IPS-18c (cell line): ENCODE results near the gene PLIN4.
"Not testable (repeated sequence)": the region's sequence is repeated elsewhere in the genome, so short reads cannot be mapped to it uniquely, and the experiment has no call there.

Source experiments
- H3K4me3 ChIP-seq: 2 replicates; pipeline ENCODE4 v1.7.0; 2013; ENCODE audit warnings: low read depth, mild to moderate bottlenecking, low read length, moderate library complexity; ENCODE audit not compliant: insufficient read depth
- H3K9me3 ChIP-seq: one replicate; pipeline ENCODE4 v1.6.1; 2013; ENCODE audit warnings: mild to moderate bottlenecking, low read length, moderate library complexity; ENCODE audit not compliant: control insufficient read depth, insufficient read depth

PLIN4 gene

DNA sequence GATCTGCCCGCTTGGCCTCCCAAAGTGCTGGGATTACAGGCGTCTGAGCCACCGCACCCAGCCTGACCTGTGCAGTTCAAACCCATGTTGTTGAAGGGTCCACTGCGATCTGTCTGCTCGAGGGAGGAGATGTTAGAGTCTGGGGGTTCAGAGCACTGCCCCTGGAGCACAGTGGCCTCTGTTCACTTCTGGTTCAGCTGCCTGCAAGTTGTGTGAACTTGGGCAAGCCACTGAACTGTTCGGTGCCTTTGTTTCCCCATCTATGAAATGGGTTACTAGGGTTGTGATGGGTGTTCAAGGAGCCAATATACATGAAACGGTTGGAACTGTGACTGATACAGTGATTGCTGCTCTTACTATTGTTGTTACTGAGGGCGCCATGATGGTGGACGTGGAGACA, 15.0 kb upstream of the PLIN4 start:
- Histone ChIP-seq H3K4me3 (no peak overlapping the region), H3K9me3 (no peaks in the 10 kb centered on the region)

DNA sequence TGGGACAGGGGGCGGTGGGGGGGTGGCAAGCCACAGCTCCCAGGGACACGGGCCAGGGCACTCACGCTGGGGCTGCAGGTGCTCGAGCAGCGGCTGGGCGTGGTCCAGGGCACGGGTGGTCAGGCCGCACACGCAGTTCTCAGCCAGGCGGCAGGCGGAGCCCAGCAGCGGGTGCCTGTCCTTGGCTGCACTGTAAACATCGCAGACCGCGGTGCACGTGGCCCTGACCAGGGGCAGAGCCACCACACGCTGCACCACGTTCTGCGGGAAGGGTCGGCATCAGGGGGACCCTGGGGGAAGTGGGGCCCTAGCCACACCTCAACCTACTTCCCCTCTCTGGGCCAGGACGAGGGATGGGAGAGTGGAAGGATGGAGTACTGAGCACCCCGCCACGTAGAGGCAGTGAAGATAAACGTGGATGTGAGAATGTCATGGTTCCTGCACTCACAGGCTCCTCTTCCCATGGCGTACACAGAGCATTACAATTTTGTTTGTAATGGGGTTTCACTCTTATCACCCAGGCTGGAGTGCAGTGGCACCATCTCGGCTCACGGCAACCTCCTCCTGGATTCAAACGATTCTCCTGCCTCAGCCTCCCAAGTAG, 13.4 kb upstream of the PLIN4 start:
- Histone ChIP-seq H3K4me3 (no peak overlapping the region), H3K9me3 (no peaks in the 10 kb centered on the region)

DNA sequence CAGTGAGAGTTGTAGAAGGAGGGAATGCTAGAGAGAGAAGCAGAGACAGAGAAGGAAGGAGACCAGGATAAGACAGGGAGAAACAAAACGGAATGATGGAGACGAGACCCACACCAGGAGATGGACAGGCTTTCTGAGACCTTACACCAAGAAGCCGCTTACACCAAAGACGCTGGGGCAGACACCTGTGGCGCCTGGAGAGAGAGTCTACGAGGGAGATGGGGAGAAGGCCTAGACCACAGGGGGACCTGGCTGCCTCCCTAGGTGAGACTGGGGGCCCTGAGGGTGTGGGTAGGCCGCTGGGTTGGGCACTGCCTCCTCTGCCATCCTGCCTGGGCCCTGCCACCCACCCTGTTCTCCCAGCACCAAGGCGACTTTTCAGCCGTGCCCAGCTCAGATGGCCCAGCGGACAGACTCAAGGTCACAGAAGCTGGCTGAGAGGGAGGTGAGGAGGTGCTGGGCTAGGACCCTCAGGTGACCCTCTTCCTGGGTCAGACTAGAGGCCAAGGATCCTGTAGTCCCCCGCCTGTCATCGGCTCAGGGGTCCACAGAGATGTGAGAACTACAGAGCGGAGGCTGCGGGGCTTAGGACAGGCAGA, 11.7 kb upstream of the PLIN4 start:
- H3K4me3 ChIP-seq: no peak overlapping the region
- H3K9me3 ChIP-seq: no peaks in the 10 kb centered on the region

DNA sequence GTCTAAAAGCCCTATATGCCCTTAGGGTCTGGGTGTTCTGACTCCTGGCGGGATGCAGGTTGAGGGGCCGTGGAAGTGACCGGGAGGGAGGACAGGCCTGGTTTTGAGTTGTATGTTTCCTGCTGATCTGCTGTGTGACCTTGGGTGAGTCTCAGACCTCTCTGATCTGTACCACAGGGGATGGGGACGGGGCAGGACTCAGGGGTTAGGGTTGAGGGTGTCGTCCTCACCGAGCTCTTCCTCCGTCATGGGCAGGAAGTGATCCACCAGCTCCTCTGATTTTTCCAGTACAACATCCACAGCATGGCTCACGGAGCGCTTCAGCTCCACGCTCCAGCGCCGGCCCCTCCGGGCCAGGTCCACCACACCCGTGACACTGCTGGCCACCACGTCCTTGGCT, 10.6 kb upstream of the PLIN4 start:
- H3K4me3 ChIP-seq: no peak overlapping the region
- H3K9me3 ChIP-seq: no peaks in the 10 kb centered on the region

DNA sequence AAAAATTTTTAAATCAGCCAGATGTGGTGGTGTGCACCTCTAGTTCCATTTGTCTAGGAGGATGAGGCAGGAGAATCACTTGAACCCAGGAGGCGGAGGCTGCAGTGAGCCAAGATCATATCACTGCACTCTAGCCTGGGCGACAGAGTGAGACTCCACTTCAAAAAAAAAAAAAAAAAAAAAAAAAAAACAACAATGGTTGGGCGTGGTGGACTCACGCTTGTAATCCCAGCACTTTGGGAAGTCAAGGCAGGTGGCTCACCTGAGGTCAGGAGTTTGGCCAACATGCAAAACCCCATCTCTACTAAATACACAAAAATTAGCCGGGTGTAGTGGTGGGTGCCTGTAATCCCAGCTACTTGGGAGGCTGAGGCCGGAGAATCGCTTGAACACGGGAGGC, 9.1 kb upstream of the PLIN4 start:
- not testable (repeated sequence) for H3K9me3 ChIP-seq, H3K4me3 ChIP-seq

DNA sequence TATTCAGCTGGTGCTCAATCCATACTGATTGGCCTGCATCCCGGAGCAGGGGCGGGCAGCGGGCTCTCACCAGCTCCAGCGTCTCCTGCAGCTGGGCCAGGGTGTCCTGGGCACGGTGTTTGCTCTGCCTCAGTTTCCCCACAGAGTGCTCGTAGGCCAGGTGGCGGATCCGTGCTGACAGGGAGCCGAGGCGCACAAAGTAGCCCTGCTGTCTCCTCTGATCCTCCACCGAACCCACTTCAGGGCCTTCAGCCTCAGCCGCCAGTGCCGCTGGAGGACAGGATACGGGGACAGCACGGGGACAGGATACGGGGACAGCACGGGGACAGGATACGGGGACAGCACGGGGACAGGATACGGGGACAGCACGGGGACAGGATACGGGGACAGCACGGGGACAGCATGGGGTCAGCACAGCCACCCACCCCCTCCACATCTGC, 7.3 kb upstream of the PLIN4 start:
- Histone ChIP-seq H3K9me3 (no peaks in the 10 kb centered on the region), H3K4me3 (no peak overlapping the region)

DNA sequence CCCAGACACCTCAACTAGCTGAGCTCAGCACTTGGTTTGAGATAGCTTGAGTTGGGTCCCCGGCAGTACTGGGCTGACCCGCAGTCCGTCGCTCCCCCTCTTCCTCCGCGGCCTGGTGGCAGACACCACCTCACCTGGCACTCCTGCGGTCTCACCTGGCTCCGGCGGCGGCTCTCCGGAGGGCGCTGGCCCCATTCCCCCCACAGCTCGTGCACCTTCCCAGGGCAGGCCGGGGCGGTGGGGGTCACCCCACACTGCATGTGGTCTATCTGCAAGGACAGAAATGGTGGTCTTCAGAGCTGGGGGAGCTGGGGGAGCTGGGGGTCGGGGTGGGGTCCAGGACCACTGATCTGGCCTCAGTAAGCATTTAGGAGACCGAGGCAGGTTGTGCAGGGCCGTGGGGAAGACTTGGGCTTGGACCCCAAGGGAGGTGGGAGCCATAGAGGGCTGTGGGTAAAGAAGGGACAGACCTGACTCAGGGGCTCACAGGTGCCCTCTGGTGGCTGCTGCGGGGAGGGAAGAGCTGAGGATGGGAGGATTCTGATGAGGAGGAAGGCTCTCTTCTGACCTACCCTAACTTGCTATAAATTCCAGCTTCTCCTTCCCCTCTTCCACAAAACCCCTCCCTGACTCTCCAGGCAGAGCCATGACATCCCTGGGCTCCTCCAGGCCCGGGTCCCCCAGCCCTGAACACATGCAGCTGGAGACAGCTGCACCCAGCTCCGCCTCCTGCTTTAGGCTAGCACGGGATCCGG, 6.7 kb upstream of the PLIN4 start:
- Histone ChIP-seq H3K9me3 (no peaks in the 10 kb centered on the region), H3K4me3 (no peak overlapping the region)

DNA sequence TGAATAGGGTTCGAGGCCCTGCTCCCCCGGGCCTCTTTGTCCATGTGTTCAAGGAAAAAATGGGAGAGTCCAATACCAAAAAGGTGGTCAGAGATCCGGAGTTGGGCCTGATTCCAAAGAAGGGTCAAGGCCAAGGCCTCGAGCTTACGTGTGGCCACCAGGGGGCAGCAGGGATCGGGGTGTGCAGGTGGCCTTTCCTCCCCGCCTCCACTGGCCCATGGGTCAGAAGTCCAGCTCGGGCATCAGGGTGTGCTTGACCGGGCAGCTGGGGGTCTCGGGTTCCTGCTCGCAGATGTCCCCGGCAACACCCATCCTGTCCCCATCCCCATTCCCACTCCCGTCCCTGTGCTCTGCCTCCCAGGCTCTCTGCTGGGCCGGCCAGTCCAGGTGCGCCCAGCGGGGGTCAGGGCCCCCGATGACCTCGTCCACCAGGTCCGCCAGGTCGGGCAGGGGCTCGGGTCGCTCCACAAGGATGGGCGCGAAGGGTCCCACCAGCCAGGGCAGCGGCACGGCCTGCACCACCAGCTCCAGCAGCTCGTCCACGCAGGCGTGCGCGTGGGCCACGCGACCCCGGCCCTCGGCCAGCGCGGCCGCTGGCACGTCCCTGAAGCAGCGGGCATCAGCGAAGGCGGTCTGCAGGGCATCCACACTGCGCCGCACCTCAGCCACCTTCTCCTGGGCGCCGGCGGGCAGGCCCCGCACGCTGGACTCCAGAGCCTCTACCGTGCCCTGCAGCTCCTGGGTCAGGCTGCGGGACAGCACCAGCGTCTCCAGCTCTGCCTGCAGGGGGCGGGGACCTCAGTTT, 5.2 kb upstream of the PLIN4 start:
- no peak overlapping the region for H3K4me3 ChIP-seq
- no peaks in the 10 kb centered on the region for H3K9me3 ChIP-seq

DNA sequence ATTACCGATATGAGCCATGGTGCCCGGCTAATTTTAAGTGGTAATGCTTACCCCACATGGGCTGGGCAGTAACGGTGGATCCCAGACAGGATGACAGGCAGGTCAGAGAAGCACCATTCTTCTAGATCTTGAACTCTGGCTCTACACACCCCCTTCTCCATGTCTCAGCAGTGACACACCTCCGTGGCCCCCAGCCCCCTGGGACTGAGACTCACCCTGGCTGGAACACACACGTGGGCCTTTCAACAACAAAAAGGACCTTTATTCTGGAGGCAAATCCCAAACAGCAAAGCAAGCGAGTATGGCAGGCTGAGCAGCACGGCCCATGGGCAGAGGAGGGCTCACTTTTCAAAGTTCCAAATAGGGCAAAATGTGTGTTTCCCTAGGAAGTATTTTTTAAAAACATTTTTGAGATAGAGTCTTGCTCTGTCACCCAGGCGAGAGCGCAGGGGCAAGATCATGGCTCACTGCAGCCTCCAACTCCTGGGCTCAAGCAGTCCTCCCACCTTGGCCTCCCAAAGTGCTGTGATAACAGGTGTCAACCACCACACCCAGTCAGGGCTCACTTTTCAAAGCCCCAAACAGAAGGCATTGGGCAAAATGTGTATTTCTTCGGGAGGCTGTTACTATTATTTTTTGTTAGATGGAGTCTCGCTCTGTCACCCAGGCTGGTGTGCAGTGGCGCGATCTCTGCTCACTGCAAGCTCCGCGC, 4.2 kb upstream of the PLIN4 start:
- Histone ChIP-seq H3K4me3 (no peak overlapping the region), H3K9me3 (no peaks in the 10 kb centered on the region)

DNA sequence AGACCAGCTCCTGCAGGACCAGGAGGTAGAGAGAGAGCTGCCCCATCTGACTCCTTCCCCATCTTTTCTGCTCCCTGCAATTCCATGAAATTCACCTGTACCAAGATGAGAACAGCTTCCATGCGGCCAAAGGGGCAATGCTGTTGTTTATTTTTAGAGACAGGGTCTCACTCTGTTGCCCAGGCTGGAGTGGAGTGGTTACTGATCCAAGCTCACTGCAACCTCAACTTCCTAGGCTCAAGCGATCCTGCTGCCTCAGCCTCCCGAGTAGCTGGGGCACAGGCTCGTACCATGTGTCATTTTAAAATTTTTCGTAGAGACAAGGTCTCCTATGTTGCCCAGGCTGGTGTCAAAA, 3.6 kb upstream of the PLIN4 start:
- H3K4me3 ChIP-seq: no peak overlapping the region

DNA sequence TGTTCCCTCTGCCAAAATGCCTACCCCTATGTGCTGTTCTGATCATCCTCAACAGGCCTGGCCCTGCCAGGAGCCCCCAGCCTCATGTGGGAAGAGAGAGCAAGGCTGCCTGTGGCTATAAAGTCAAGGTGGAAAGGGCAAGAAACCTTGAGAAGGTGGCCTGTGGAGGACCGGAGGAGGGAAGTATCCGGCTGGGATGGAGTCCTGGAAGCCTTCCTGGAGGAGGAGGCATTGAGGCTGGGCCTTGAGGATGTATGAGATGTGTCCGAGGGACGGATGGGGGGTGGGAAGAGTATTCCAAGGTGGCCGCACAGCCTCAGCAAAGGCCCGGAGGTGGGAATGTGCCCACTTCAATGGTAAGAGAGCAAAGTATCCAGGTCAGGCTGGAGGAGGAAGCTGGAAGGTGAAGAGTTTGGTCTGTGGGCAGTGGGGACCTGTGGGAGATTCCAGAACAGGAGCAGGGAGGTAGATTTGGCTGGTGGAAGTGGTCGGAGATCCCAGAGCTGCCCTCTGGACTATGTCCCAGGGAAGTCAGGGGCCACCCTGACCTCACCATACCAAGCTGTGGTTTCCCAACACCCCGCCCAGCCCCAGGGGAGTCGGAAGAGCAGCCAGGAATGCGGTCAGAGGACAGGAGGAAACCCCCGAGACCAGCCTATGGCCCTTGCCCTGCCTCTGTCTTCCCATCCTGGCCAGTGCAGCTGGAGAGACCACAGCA, 3.0 kb upstream of the PLIN4 start:
- H3K4me3 ChIP-seq: no peak overlapping the region
- no peaks in the 10 kb centered on the region for H3K9me3 ChIP-seq

More for the DNA sequence above, 3.6 kb upstream of the PLIN4 start:
- H3K9me3 ChIP-seq: no peaks in the 10 kb centered on the region

DNA sequence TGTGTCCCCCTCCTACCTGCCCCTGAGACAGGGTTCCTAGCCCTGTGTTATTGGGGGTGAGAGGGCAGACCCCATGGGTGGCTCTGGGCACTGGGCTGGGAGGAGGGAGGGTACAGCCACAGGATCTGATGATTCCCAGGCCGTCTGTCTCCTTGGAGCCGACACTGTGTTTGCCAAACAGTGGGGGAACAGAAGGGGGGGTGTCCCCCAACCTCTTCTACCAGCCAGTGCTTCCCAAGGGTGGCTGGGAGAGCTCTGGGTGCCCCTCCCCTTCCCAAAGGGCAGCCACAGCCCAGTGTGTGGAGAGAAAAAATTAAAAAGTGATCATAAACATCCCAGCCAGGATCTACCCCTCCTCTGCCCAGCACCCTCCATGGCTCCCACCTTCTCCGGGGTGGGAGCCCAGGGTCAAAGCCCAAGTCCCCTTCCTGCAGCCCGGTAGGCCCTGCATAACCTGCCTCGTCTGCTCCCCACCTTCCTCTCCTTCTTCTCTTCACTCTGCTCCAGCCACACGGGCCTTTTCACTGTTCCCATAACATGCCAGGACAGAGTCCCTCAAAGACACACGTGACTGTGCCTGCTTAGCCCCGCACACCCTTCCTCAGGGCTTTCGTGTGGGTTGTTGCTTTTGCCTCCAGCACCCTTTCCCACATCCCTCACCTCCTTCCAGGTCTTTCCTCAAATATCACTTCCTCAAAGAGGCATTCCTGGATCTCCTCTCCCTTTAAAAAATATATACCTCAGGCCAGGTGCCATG, 1.4 kb upstream of the PLIN4 start:
- Histone ChIP-seq H3K4me3 (no peak overlapping the region), H3K9me3 (no peaks in the 10 kb centered on the region)

DNA sequence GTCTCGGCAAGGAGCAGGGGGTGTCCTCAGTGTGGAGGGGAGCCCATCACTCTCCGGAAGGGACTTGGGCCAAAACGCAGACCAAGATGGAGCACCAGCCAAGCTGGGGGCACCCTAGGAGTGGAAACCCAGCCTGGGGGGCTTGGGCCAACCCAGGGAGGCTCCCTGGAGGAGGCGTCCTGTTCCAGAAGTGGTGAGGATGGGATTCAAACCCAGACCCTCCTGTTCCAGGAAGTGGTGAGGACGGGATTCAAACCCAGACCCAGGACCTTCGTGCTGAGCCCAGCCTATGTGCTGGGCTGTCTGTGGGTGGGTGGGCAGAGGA, 848 bp upstream of the PLIN4 start:
- H3K9me3 ChIP-seq: no peaks in the 10 kb centered on the region
- no peak overlapping the region for H3K4me3 ChIP-seq

DNA sequence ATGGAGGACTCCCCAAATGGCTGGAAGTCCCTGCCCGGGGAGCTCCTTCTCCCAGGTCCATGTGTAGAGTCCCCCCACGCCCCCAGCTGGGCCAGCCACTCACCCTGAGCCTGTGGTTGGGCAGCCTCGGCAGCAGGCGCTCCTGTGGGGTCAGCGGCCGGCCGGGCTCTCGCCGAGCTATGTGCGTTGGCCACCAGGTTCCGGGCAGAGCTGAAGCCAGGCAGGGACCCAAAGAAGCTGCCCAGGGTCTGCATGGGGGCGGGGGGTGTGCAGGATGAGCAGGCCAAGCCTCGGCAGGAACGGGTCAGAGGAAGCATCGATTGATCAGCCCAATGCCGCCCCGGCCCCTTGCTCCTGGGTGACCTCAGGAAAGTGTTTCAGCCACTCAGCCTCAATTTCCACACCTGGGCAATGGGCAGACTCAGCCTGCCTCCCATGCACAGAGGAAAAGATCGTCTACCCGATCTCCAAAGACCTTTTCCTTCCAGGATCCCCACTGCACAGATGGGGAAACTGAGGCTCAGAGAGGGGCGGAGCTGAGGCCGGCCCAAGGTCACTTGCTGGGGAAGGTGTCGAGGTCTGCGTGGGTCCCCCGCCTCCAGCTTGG, 732 bp downstream of the PLIN4 start:
- Histone ChIP-seq H3K4me3 (no peak overlapping the region), H3K9me3 (no peaks in the 10 kb centered on the region)

DNA sequence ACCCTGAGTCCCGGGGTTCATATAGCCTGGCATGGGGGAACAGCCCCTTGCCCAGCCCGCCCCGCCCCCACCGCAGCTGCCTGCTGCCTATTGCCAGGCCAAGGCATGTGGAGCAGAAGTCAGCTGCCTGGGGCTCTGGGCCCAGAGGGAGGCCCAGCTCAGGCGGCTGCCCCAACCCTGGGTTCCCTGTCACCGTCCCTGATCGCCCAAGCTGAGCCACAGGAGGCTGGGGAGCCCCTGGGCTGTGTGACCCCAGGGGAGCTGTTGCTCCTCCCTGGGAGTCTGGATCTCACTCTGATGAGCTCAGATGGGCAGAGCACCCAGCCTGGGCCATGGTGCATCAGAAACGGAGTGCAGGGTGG, 1.4 kb downstream of the PLIN4 start:
- Histone ChIP-seq H3K4me3 (no peak overlapping the region), H3K9me3 (no peaks in the 10 kb centered on the region)
